Spleen (tissue), 11 donors: ENCODE measurements around the gene ST8SIA2. TPM values are rescaled to one million over a fixed set of nuclear protein-coding genes. Genes with fewer than 3 reads are reported as not detected.

ENCODE experiments used
- DNase-seq: peaks from one replicate; pipeline ENCODE4 v3.0.0-alpha.2; 2020
- H3K27ac ChIP-seq, 8 donors: fragments of 200-600 bp; sonication (generic) in 7 of 8; 1 replicate in 4 of 8; 2 replicates in 4 of 8; pipeline versions ENCODE4 v1.5.0 to v1.8.0; 2016 to 2021; ENCODE audit warnings: inconsistent platforms in 4 of 8, mild to moderate bottlenecking in 4 of 8, moderate library complexity in 1 of 8
- H3K27me3 ChIP-seq, 7 donors: fragments of 200-600 bp; sonication (generic) in 6 of 7; replicated peaks in 1 of 7; 1 replicate in 4 of 7; 2 replicates in 3 of 7; pipeline versions ENCODE4 v1.5.0 to v1.8.0; 2016 to 2021; ENCODE audit warnings: inconsistent platforms in 3 of 7, mild to moderate bottlenecking in 1 of 7
- H3K36me3 ChIP-seq, 6 donors: fragments of 200-600 bp; sonication (generic) in 5 of 6; 1 replicate in 4 of 6; 2 replicates in 2 of 6; pipeline versions ENCODE4 v1.5.0 to v1.8.0; 2016 to 2021; ENCODE audit warnings: inconsistent platforms in 2 of 6
- H3K4me1 ChIP-seq, 6 donors: fragments of 200-600 bp; sonication (generic) in 5 of 6; 1 replicate in 3 of 6; 2 replicates in 3 of 6; pipeline versions ENCODE4 v1.5.0 to v1.8.0; 2016 to 2021; ENCODE audit warnings: inconsistent platforms in 3 of 6
- H3K4me3 ChIP-seq, 8 donors: fragments of 200-600 bp; sonication (generic) in 7 of 8; 1 replicate in 4 of 8; 2 replicates in 4 of 8; pipeline versions ENCODE4 v1.5.0 to v1.8.0; 2016 to 2021; ENCODE audit warnings: inconsistent platforms in 4 of 8, mild to moderate bottlenecking in 4 of 8, moderate library complexity in 2 of 8
- H3K9me3 ChIP-seq, 8 donors: fragments of 200-600 bp; sonication (generic) in 7 of 8; 1 replicate in 4 of 8; 2 replicates in 4 of 8; pipeline versions ENCODE4 v1.5.0 to v1.8.0; 2016 to 2021; ENCODE audit warnings: inconsistent platforms in 4 of 8
- POLR2A ChIP-seq, 3 donors: fragments of 450-650 bp; IDR thresholded peaks; one replicate each; pipeline ENCODE4 v1.5.1; 2017; ENCODE audit warnings: antibody characterized with exemption in 3 of 3, mild to moderate bottlenecking in 1 of 3
- POLR2AphosphoS5 ChIP-seq, 3 donors: sonication (generic); formaldehyde crosslinking; IDR thresholded peaks; one replicate each; pipeline ENCODE4 v1.5.1; 2017; ENCODE audit warnings: antibody characterized with exemption in 3 of 3
- WGBS, 5 donors: extraction: QIAGEN DNeasy Blood & Tissue Kit in 3 of 5; methylation state at CpG; one replicate each; pipeline versions ENCODE4 v1.1.5 to v1.1.7; 2013 to 2018; 5-methylcytosine and 5-hydroxymethylcytosine counted together
- intact Hi-C: fragments of 100-400 bp; cut with DNase I; formaldehyde crosslinking; loops from one replicate; pipeline ENCODE4 v1.15.0; 2023; ENCODE audit warnings: low total_unique reads
- polyA plus RNA-seq, 3 donors: library from polyadenylated mRNA; stranded (reverse); fragments of 200-250 nt; gene quantifications; one replicate each; pipeline ENCODE4 v1.2.1, GENCODE V29; 2013
- total RNA-seq, 7 donors: library from RNA; depleted of rRNA in 3 of 7; stranded (reverse); fragments of >200 nt in 3 of 7; fragmentation: NEBNext Ultra II Directional in 4 of 7; extraction: Animal tissue kit (Norgen Biotek cat#: 25700) in 4 of 7; gene quantifications; one replicate each; pipeline versions ENCODE4 v1.1.0 to v1.2.1, GENCODE V29; 2016 to 2021
- TF ChIP-seq, protein P1 (sequence below), 11 experiments: fragments of 200-600 bp in 7 of 11; fragments of 450-650 bp in 4 of 11; sonication (generic) in 4 of 11; IDR thresholded peaks in 8 of 11; conservative IDR thresholded peaks in 3 of 11; 1 replicate in 7 of 11; 2 replicates in 4 of 11; pipeline versions ENCODE4 v1.4.0 to v1.8.0; 2016 to 2021; ENCODE audit warnings: antibody characterized with exemption in 11 of 11, inconsistent platforms in 4 of 11, mild to moderate bottlenecking in 1 of 11
- donor health status: healthy with polysubstance abuse.
- donor health status: DM: no; HTN: no; CAD: no; lungs with moderate emphysema.
- donor health status: DM: no; HTN: no; CAD: no.
- donor health status: Bipolar disorder and iron deficiency.
- donor health status: healthy.
- donor health status: DM: no; HTN: no; CAD: no.
- donor health status: DM: yes; HTN: yes; CAD: no.

The ST8SIA2 gene
- total and polyA plus RNA-seq, 10 donors = not detected

DNA sequence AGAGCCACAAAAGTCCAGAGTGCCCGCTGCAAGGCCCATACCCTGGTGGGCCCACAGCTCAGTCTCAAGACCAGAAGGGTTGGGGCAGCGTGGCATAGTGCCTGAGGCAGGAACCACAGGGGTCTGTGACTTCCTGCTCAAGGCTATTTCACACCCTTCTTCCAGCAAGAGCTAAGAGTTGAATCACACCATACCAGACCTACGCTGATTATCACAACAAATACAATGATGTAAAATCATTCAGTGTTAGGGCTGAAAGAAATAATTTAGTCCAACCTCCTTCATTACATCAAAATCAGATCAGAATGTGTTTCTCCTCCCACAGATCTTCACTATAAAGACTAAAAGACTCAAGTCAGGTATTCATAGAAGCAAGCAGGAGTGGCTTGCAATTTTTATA lies 27.8 kb upstream of the ST8SIA2 start:
- H3K9me3 ChIP-seq = peaks cover 0 to 3% (median 0%) of the 10 kb centered on the region in 8 donors
- no peaks in the 10 kb centered on the region for H3K4me1 ChIP-seq
- no peaks in the 10 kb centered on the region for H3K36me3 ChIP-seq
- DNase-seq = no peak
- intact Hi-C loops = no loop called here
- no peak overlapping the region for H3K4me3 ChIP-seq
- H3K27ac ChIP-seq = no peak overlapping the region
- TF ChIP-seq POLR2AphosphoS5 (IDR thresholded peaks at IDR 0.05) (no peak), POLR2A (IDR thresholded peaks at IDR 0.05) (no peak)
- TF ChIP-seq, protein P1, sequence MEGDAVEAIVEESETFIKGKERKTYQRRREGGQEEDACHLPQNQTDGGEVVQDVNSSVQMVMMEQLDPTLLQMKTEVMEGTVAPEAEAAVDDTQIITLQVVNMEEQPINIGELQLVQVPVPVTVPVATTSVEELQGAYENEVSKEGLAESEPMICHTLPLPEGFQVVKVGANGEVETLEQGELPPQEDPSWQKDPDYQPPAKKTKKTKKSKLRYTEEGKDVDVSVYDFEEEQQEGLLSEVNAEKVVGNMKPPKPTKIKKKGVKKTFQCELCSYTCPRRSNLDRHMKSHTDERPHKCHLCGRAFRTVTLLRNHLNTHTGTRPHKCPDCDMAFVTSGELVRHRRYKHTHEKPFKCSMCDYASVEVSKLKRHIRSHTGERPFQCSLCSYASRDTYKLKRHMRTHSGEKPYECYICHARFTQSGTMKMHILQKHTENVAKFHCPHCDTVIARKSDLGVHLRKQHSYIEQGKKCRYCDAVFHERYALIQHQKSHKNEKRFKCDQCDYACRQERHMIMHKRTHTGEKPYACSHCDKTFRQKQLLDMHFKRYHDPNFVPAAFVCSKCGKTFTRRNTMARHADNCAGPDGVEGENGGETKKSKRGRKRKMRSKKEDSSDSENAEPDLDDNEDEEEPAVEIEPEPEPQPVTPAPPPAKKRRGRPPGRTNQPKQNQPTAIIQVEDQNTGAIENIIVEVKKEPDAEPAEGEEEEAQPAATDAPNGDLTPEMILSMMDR (IDR thresholded peaks at IDR 0.05 in 8 of 11, conservative IDR thresholded peaks at IDR 0.05 in 3 of 11) = no peak
- peaks cover 0 to 9% (median 0%) of the 10 kb centered on the region in 7 donors for H3K27me3 ChIP-seq
- WGBS, 5 donors = 55 to 70% (median 59%) methylated on average over 3 of the region's 3 CpGs

DNA sequence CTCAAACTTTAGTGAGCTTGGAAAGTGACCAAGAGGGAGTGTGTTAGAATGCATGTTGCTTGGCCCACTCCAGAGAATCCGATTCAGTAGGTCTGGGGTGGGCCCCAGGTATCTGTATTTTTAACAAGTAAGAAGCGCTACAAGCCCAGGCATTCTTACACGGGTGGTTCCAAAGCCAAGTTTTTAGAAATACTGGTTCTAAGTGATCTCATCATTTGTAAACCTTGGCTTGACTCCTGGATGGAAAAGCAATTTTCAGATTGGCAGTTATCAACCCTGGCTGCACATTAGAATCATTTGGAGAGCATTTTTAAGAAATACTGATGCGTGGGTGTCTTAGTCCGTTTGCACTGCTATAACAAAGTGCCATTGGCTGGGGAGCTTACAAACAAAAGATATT lies 27.3 kb upstream of the ST8SIA2 start:
- peaks cover 0 to 3% (median 0%) of the 10 kb centered on the region in 8 donors for H3K9me3 ChIP-seq
- TF ChIP-seq, protein P1 (IDR thresholded peaks at IDR 0.05 in 8 of 11, conservative IDR thresholded peaks at IDR 0.05 in 3 of 11) = no peak
- no peak for TF ChIP-seq POLR2A (IDR thresholded peaks at IDR 0.05)
- TF ChIP-seq POLR2AphosphoS5 (IDR thresholded peaks at IDR 0.05) = no peak
- no peaks in the 10 kb centered on the region for H3K36me3 ChIP-seq
- peaks cover 0 to 7% (median 0%) of the 10 kb centered on the region in 7 donors for H3K27me3 ChIP-seq
- H3K27ac ChIP-seq = no peak overlapping the region
- H3K4me1 ChIP-seq = no peaks in the 10 kb centered on the region
- intact Hi-C loops = no loop called here
- WGBS, 5 donors = 87 to 94% (median 91%) methylated on average over 5 of the region's 5 CpGs
- no peak overlapping the region for H3K4me3 ChIP-seq
- DNase-seq = no peak

DNA sequence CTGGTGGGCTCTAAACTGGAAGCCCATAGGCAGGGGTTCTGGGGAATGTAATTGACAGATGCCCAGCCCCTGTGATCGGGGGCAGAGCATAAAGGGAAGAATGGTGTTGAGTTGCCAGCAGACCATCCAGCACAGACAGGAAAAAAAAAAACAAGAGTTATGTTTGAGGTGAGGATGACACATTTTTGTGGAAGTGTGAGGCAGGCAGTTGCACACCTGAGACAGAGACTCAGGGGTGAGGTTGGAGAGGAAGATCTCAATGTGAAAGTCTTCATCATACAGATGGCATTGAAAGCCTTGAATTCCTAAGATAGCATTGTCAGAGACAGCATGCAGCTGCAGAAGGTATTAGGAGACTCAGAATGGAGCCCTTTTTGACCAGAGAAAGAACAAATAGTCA lies 18.6 kb upstream of the ST8SIA2 start:
- no peaks in the 10 kb centered on the region for H3K4me1 ChIP-seq
- H3K27ac ChIP-seq = no peak overlapping the region
- TF ChIP-seq POLR2AphosphoS5 (IDR thresholded peaks at IDR 0.05) (no peak), POLR2A (IDR thresholded peaks at IDR 0.05) (no peak)
- TF ChIP-seq, protein P1 (IDR thresholded peaks at IDR 0.05 in 8 of 11, conservative IDR thresholded peaks at IDR 0.05 in 3 of 11) = no peak
- no peaks in the 10 kb centered on the region for H3K36me3 ChIP-seq
- H3K4me3 ChIP-seq = no peak overlapping the region
- peaks cover 0 to 38% (median 0%) of the 10 kb centered on the region in 7 donors for H3K27me3 ChIP-seq
- DNase-seq = no peak
- intact Hi-C loops = no loop called here
- 78 to 86% (median 83%) methylated on average over 1 of the region's 1 CpG for WGBS, 5 donors
- peaks cover 0 to 10% (median 0%) of the 10 kb centered on the region in 8 donors for H3K9me3 ChIP-seq

DNA sequence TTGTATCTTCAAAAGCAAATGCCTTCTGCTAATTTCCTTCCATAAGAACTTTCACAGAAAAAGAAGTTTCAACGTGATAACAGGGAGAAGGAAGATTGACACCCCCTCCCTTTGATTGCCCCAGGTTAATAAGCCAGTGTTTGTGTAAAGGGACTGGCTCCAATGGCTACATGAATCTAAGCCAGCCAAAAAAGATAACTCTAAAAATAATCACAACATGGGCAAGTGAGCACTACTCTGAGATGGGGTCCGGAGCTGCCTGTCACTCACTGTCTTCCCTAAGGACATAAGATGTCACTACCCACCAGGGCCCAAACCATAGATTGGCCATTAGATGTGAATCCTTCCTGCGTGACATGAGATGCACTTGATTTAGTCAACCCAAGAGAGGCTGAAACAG lies 17.6 kb upstream of the ST8SIA2 start:
- TF ChIP-seq, protein P1 (IDR thresholded peaks at IDR 0.05 in 8 of 11, conservative IDR thresholded peaks at IDR 0.05 in 3 of 11) = no peak
- TF ChIP-seq POLR2A (IDR thresholded peaks at IDR 0.05) (no peak), POLR2AphosphoS5 (IDR thresholded peaks at IDR 0.05) (no peak)
- peaks cover 0 to 38% (median 0%) of the 10 kb centered on the region in 7 donors for H3K27me3 ChIP-seq
- intact Hi-C loops = no loop called here
- H3K36me3 ChIP-seq = no peaks in the 10 kb centered on the region
- H3K27ac ChIP-seq = no peak overlapping the region
- WGBS, 5 donors = 73 to 88% (median 84%) methylated on average over 3 of the region's 3 CpGs
- DNase-seq = no peak
- no peaks in the 10 kb centered on the region for H3K4me1 ChIP-seq
- H3K9me3 ChIP-seq = peaks cover 0 to 10% (median 0%) of the 10 kb centered on the region in 8 donors
- no peak overlapping the region for H3K4me3 ChIP-seq
